Measurements from ENCODE around the gene TNFAIP3.
"Not testable (repeated sequence)": the region's sequence is repeated elsewhere in the genome, so short reads cannot be mapped to it uniquely, and the experiment has no call there.

TNFAIP3 gene

GRCh38 chr6:137878029-137878428, 11.0 kb downstream of the TNFAIP3 start:
- no peak overlapping the region for H3K4me3 ChIP-seq (ENCODE audit: low read depth, low read length)

GRCh38 chr6:137878486-137879285, 11.6 kb downstream of the TNFAIP3 start:
- no peak overlapping the region for H3K4me3 ChIP-seq (ENCODE audit: low read depth, low read length)

- H3K4me3 ChIP-seq (ENCODE audit: low read depth, low read length), result no peak overlapping the region
These were observed 12.2 kb downstream of the TNFAIP3 start for GRCh38 chr6:137879299-137879698.

GRCh38 chr6:137879885-137880745, 13.1 kb downstream of the TNFAIP3 start:
- no peak overlapping the region for H3K4me3 ChIP-seq (ENCODE audit: low read depth, low read length)

- no peak overlapping the region for H3K4me3 ChIP-seq (ENCODE audit: low read depth, low read length)
These were observed 13.9 kb downstream of the TNFAIP3 start for GRCh38 chr6:137880746-137881521.

GRCh38 chr6:137881522-137881886, 14.4 kb downstream of the TNFAIP3 start:
- no peak overlapping the region for H3K4me3 ChIP-seq (ENCODE audit: low read depth, low read length)

- H3K4me3 ChIP-seq (ENCODE audit: low read depth, low read length), result no peak overlapping the region
These were observed 15.3 kb downstream of the TNFAIP3 start for GRCh38 chr6:137882225-137882961.

GRCh38 chr6:137883400-137884148, 16.5 kb downstream of the TNFAIP3 start:
- H3K4me3 ChIP-seq (ENCODE audit: low read depth, low read length), result no peak overlapping the region

- H3K4me3 ChIP-seq (ENCODE audit: low read depth, low read length), result no peak overlapping the region
These were observed 17.3 kb downstream of the TNFAIP3 start for GRCh38 chr6:137884149-137884909.

- not testable (repeated sequence) for H3K4me3 ChIP-seq (ENCODE audit: low read depth, low read length)
These were observed 17.8 kb downstream of the TNFAIP3 start for GRCh38 chr6:137884910-137885229.

GRCh38 chr6:137886226-137886625, 19.2 kb downstream of the TNFAIP3 start:
- H3K4me3 ChIP-seq (ENCODE audit: low read depth, low read length), result not testable (repeated sequence)

- H3K4me3 ChIP-seq (ENCODE audit: low read depth, low read length), result no peak overlapping the region
These were observed 24.0 kb downstream of the TNFAIP3 start for GRCh38 chr6:137890983-137891537.

GRCh38 chr6:137892271-137892708, 25.2 kb downstream of the TNFAIP3 start:
- H3K4me3 ChIP-seq (ENCODE audit: low read depth, low read length), result no peak overlapping the region

GRCh38 chr6:137893181-137893580, 26.1 kb downstream of the TNFAIP3 start:
- H3K4me3 ChIP-seq (ENCODE audit: low read depth, low read length), result no peak overlapping the region

GRCh38 chr6:137893726-137894125, 26.7 kb downstream of the TNFAIP3 start:
- H3K4me3 ChIP-seq (ENCODE audit: low read depth, low read length), result no peak overlapping the region

- not testable (repeated sequence) for H3K4me3 ChIP-seq (ENCODE audit: low read depth, low read length)
These were observed 27.3 kb downstream of the TNFAIP3 start for GRCh38 chr6:137894378-137894777.

- no peak overlapping the region for H3K4me3 ChIP-seq (ENCODE audit: low read depth, low read length)
These were observed 27.8 kb downstream of the TNFAIP3 start for GRCh38 chr6:137894779-137895385.

- no peak overlapping the region for H3K4me3 ChIP-seq (ENCODE audit: low read depth, low read length)
These were observed 29.6 kb downstream of the TNFAIP3 start for GRCh38 chr6:137896647-137897046.

GRCh38 chr6:137900815-137901214, 33.8 kb downstream of the TNFAIP3 start:
- no peak overlapping the region for H3K4me3 ChIP-seq (ENCODE audit: low read depth, low read length)
